HG03460 (cell line): Measurements from ENCODE around the gene CHRNG.

ENCODE experiments used
- ATAC-seq: cut with Tn5 transposase; IDR thresholded peaks from one replicate; pipeline ENCODE4 v1.9.1; 2021; ENCODE audit not compliant: unreplicated experiment

CHRNG gene

GRCh38 chr2:232505856-232506255 is 33.6 kb upstream of the CHRNG start:
- ATAC-seq = no peak

GRCh38 chr2:232506709-232507108 is 32.8 kb upstream of the CHRNG start:
- no peak for ATAC-seq

- no peak for ATAC-seq
Observed at GRCh38 chr2:232508251-232508650, 31.2 kb upstream of the CHRNG start.

GRCh38 chr2:232511336-232511890 is 28.1 kb upstream of the CHRNG start:
- ATAC-seq = no peak

GRCh38 chr2:232512602-232513001 is 26.9 kb upstream of the CHRNG start:
- ATAC-seq = no peak

GRCh38 chr2:232513353-232513752 is 26.1 kb upstream of the CHRNG start:
- ATAC-seq = no peak

GRCh38 chr2:232515639-232516038 is 23.9 kb upstream of the CHRNG start:
- no peak for ATAC-seq

GRCh38 chr2:232516551-232516950 is 22.9 kb upstream of the CHRNG start:
- ATAC-seq = no peak

- ATAC-seq = no peak
Observed at GRCh38 chr2:232518844-232519243, 20.6 kb upstream of the CHRNG start.

GRCh38 chr2:232519581-232520438 is 19.7 kb upstream of the CHRNG start, which contains the start of gene PRSS56:
Gene PRSS56, plus strand, starts transcription at chr2:232520388. Its CDS starts 211 bp downstream, at chr2:232520599.
- no peak for ATAC-seq

- no peak for ATAC-seq
Observed at GRCh38 chr2:232520489-232520888, 19.0 kb upstream of the CHRNG start.

GRCh38 chr2:232521098-232521497 is 18.4 kb upstream of the CHRNG start:
- ATAC-seq = no peak

- no peak for ATAC-seq
Observed at GRCh38 chr2:232521959-232522622, 17.4 kb upstream of the CHRNG start.

- no peak for ATAC-seq
Observed at GRCh38 chr2:232522623-232523401, 16.7 kb upstream of the CHRNG start.

GRCh38 chr2:232523402-232523681 is 16.1 kb upstream of the CHRNG start:
- no peak for ATAC-seq

- no peak for ATAC-seq
Observed at GRCh38 chr2:232523682-232524597, 15.6 kb upstream of the CHRNG start.

GRCh38 chr2:232524771-232525170 is 14.7 kb upstream of the CHRNG start:
- no peak for ATAC-seq

GRCh38 chr2:232525199-232525598 is 14.3 kb upstream of the CHRNG start:
- no peak for ATAC-seq

GRCh38 chr2:232525791-232526371 is 13.6 kb upstream of the CHRNG start, which contains the start of gene CHRND:
Gene CHRND, plus strand, starts transcription at chr2:232526160. Its CDS starts 56 bp downstream, at chr2:232526216.
- no peak for ATAC-seq

GRCh38 chr2:232526372-232526941 is 13.0 kb upstream of the CHRNG start:
- ATAC-seq = no peak
